GM04503 (cell line): ENCODE data around the gene CD200.

Experiments used
- DNase-seq: peaks from one replicate; pipeline ENCODE4 v3.0.0-alpha.2; 2012; ENCODE audit warnings: low read depth

Gene CD200

GRCh38 chr3:112333381-112334317 is 693 bp downstream of the CD200 start:
- no peak for DNase-seq

GRCh38 chr3:112334691-112335433 is 1.9 kb downstream of the CD200 start:
- no peak for DNase-seq

GRCh38 chr3:112335434-112335781 is 2.5 kb downstream of the CD200 start:
- DNase-seq: no peak

- no peak for DNase-seq
These were observed 5.2 kb downstream of the CD200 start for GRCh38 chr3:112338021-112338726.

- DNase-seq: no peak
These were observed 5.7 kb downstream of the CD200 start for GRCh38 chr3:112338727-112339056.

- DNase-seq: no peak
These were observed 6.2 kb downstream of the CD200 start for GRCh38 chr3:112339134-112339533.

GRCh38 chr3:112339609-112340008 is 6.7 kb downstream of the CD200 start:
- DNase-seq: no peak

GRCh38 chr3:112341386-112341785 is 8.4 kb downstream of the CD200 start:
- no peak for DNase-seq

GRCh38 chr3:112345681-112346080 is 12.7 kb downstream of the CD200 start:
- DNase-seq: no peak

GRCh38 chr3:112346491-112347122 is 13.7 kb downstream of the CD200 start:
- DNase-seq: no peak

GRCh38 chr3:112348943-112349342 is 16.0 kb downstream of the CD200 start:
- DNase-seq: no peak

GRCh38 chr3:112349557-112349956 is 16.6 kb downstream of the CD200 start:
- no peak for DNase-seq

GRCh38 chr3:112350018-112350810 is 17.3 kb downstream of the CD200 start:
- DNase-seq: no peak

GRCh38 chr3:112351036-112351435 is 18.1 kb downstream of the CD200 start:
- no peak for DNase-seq

GRCh38 chr3:112351823-112352222 is 18.9 kb downstream of the CD200 start:
- no peak for DNase-seq

GRCh38 chr3:112352720-112353119 is 19.8 kb downstream of the CD200 start:
- DNase-seq: no peak

GRCh38 chr3:112353365-112353764 is 20.4 kb downstream of the CD200 start:
- DNase-seq: no peak

GRCh38 chr3:112354642-112355306 is 21.8 kb downstream of the CD200 start:
- DNase-seq: no peak

GRCh38 chr3:112355307-112355687 is 22.3 kb downstream of the CD200 start:
- DNase-seq: no peak

- DNase-seq: no peak
These were observed 25.2 kb downstream of the CD200 start for GRCh38 chr3:112357930-112358780.
